NCI-H460 (cell line): Measurements from ENCODE around the gene PTPRM. TPM values are rescaled to one million over a fixed set of nuclear protein-coding genes. Genes with fewer than 3 reads are reported as not detected.
"Not testable (repeated sequence)": the region's sequence is repeated elsewhere in the genome, so short reads cannot be mapped to it uniquely, and the experiment has no call there.

Experiments
- DNase-seq: peaks from one replicate; pipeline ENCODE4 v3.0.0-alpha.2; 2016; ENCODE audit warnings: low read depth; ENCODE audit errors: extremely low read depth
- total RNA-seq: library from RNA; depleted of rRNA; stranded (reverse); fragments of >200 nt; shearing (Covaris generic); gene quantifications from 2 replicates; pipeline ENCODE4 v1.2.3, GENCODE V29; 2014

PTPRM gene
- total RNA-seq, 1 experiment from 2014 or later, result 129 TPM

GRCh38 chr18:7721532-7721931, 154.4 kb downstream of the PTPRM start:
- DNase-seq, result no peak

- DNase-seq, result no peak
Observed at GRCh38 chr18:7722955-7723354, 155.8 kb downstream of the PTPRM start.

GRCh38 chr18:7723558-7723957, 156.4 kb downstream of the PTPRM start:
- DNase-seq, result no peak

GRCh38 chr18:7725473-7725872, 158.4 kb downstream of the PTPRM start:
- DNase-seq, result no peak

- no peak for DNase-seq
Observed at GRCh38 chr18:7725897-7726296, 158.8 kb downstream of the PTPRM start.

- no peak for DNase-seq
Observed at GRCh38 chr18:7726522-7726921, 159.4 kb downstream of the PTPRM start.

- no peak for DNase-seq
Observed at GRCh38 chr18:7727361-7728076, 160.4 kb downstream of the PTPRM start.

- no peak for DNase-seq
Observed at GRCh38 chr18:7728297-7728696, 161.2 kb downstream of the PTPRM start.

GRCh38 chr18:7729868-7730267, 162.8 kb downstream of the PTPRM start:
- no peak for DNase-seq

- DNase-seq, result no peak
Observed at GRCh38 chr18:7730682-7731081, 163.6 kb downstream of the PTPRM start.

- no peak for DNase-seq
Observed at GRCh38 chr18:7733642-7734041, 166.5 kb downstream of the PTPRM start.

GRCh38 chr18:7735196-7735595, 168.1 kb downstream of the PTPRM start:
- DNase-seq, result no peak

- DNase-seq, result no peak
Observed at GRCh38 chr18:7735626-7736175, 168.6 kb downstream of the PTPRM start.

GRCh38 chr18:7736526-7736925, 169.4 kb downstream of the PTPRM start:
- not testable (repeated sequence) for DNase-seq

GRCh38 chr18:7737550-7737949, 170.4 kb downstream of the PTPRM start:
- no peak for DNase-seq

- DNase-seq, result no peak
Observed at GRCh38 chr18:7740821-7741220, 173.7 kb downstream of the PTPRM start.

- no peak for DNase-seq
Observed at GRCh38 chr18:7741640-7742039, 174.5 kb downstream of the PTPRM start.

GRCh38 chr18:7742224-7742623, 175.1 kb downstream of the PTPRM start:
- no peak for DNase-seq

- no peak for DNase-seq
Observed at GRCh38 chr18:7743256-7743655, 176.1 kb downstream of the PTPRM start.

GRCh38 chr18:7746106-7746505, 179.0 kb downstream of the PTPRM start:
- DNase-seq, result no peak

- no peak for DNase-seq
Observed at GRCh38 chr18:7748251-7749007, 181.3 kb downstream of the PTPRM start.

GRCh38 chr18:7749008-7749405, 181.9 kb downstream of the PTPRM start:
- DNase-seq, result no peak
